HG03064 (cell line): ENCODE results near the gene UBE2D1.
"Not testable (repeated sequence)": the region's sequence is repeated elsewhere in the genome, so short reads cannot be mapped to it uniquely, and the experiment has no call there.

Experiments used
- ATAC-seq: cut with Tn5 transposase; IDR thresholded peaks from one replicate; pipeline ENCODE4 v1.9.1; 2021; ENCODE audit warnings: low read depth; ENCODE audit not compliant: unreplicated experiment

The UBE2D1 gene

DNA sequence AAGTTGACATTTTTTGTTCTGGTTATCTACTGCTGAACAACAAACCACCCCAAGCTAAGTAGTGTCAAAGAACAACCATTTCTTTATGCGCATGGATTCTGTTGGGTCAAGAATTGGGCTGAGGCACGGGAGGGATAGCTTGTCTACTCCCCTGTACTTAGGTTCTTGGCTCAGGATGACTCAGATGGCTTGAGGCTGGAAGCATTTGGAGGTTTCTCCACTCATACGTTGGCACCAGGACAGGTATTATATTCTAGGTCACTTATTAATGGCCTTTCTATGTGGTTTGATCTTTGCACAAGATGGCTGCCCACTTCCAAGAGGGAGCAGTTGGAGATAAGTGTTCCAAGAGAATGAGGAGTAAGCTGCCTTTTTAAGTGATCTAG is 38.6 kb downstream of the UBE2D1 start:
- ATAC-seq, result no peak

DNA sequence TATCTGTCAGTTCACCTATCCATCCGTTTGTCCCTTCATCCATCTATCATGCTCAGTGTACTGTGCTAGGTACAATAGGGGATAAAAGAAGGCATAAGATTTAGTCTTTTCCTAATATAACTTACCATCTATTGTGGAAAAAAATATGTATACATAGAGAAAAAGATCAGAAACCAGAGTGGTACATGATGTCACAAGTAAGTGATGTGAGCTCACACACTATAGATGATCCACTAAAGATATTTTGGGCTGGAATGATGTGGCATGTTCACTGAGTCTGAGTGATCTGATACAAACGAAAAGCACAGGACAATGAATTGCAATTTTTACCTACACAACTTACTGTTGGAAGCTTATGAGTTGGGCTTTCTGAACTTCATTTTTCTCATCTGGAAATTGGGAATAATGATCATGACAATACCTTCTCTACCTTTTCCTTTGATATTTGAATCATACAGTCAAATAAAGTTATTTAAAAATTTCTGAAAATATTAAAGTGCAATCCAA is 47.7 kb downstream of the UBE2D1 start:
- no peak for ATAC-seq

DNA sequence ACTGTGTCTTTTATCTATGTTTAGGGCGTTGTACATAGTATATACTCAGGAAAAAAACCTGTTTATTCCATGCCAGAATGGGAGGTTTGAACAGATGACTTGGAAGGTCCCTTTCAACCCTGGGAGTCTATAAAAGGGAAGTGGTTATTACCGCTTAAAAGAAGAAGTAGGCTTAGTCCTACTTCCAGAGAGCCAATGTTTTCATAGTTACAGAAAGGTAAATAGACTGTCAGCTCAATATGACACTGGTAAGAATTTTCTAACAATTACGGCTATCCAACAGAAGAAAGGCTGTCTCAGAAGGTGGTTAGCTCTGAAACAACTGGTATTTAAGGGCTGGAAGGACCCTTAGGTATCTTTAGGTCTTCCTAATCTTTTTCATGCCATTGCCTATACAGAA is 49.3 kb downstream of the UBE2D1 start:
- ATAC-seq, result peak; percentile 49

DNA sequence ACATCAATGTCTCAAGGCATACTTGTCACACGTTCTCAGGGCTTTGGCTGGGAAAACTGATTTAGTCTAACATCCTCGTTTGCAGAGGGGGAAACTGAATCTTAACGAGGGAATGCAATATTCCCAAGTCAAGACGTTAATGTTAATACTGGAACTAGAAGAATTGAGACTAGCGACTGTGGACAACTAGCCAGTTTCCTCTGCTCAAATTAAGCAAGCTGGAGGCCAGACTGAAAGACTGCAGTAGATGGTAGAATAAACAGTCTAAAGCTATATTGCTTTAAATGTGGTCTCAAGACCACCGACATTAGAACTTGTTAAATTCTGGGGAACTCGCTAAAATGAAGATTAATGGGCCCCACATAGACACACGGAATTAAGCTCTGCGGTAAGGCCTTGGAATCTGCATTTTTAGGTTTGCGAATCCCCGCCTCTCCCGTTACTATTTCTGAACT is 49.8 kb downstream of the UBE2D1 start:
- peak; percentile 1 for ATAC-seq

DNA sequence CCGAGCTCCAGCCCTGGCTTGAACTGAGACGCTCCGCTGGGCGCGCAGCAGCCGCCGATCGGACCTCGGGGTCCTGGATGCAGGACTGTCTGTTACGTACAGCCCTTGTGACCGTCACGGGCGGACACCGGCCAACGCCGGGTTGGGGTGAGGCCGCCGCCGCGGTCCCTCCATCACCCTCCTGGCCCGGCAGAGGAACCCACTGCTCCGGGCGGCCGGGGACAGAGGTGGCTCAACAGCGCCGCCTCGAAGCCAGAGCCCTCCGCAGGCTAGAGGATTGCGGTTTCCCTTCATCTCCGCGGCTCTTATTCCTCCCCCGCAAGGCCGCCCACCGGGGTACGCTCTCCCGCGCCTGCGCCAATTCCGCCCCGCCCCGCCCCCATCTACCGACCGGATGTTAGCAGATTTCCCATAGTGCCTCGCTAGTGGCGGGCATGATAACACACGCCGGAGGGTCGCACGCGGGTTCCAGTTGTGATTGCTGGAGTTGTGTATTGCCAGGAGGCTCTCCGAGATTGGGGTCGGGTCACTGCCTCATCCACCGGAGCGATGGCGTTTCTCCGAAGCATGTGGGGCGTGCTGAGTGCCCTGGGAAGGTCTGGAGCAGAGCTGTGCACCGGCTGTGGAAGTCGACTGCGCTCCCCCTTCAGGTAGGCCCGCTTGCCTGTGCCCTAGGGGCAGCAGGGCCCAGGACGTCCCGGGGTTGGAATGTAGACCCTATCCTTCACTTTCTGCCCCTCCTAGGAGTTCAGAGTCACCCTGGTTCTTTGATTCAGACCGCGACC is 50.4 kb downstream of the UBE2D1 start, which contains the start of gene TFAM:
Gene TFAM (plus strand): TSS at position 412 of the 785 bp plus-strand sequence. CDS start 138 bp downstream, at position 550.
- peak; percentile 84 for ATAC-seq

DNA sequence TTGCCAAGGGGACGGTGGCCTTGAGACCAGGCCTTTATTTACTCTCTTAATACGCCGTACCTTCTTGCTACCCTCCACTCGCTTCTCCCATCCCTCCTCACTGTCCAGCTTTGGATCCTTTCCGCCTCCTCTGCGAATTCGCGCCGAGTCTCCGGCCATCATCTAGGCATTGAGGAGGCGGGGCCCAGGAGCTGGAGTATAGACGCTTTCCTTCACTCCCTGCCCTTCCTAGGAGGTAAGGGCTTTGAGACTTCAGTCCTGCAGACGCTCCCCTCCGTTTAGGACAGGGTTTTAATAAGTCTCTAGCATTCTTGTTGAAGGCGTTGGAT is 50.9 kb downstream of the UBE2D1 start:
- peak; percentile 16 for ATAC-seq

DNA sequence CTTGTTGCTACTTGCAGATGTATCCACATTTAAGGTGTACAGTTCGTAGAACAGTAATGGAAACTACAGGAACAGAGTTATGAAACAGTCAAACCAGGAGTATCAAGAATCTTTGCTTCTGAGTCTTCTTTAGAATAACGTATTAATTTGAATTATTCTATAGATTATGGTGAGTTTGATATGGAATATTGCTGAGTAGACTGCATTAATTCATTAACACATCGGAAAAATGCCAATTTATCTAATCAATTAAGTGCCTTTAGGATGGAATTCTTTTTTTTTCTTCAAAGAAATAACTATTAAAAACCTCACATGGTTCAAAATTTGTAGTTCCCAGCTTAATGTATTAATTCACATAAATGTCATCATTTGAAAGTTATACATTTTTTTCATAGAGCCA is 54.2 kb downstream of the UBE2D1 start:
- no peak for ATAC-seq

DNA sequence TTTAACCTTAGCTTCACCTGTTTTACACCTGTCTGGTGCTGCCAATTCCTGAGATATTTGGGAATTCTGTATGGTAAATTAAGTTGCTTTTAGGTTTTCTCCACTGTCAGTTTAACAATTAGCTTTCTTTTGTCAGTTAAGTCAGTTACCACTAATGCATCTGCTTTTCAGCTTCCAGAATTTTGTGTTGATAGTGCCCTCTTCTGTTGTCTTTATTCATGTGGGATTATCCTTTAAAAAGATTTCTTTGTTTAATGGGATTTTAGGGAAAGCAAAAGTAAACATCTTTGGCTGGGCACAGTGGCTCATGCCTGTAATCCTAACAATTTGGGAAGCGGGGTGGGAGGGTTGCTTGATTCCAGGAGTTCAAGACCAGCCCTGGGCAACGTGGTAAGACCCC is 58.5 kb downstream of the UBE2D1 start:
- ATAC-seq, result no peak

DNA sequence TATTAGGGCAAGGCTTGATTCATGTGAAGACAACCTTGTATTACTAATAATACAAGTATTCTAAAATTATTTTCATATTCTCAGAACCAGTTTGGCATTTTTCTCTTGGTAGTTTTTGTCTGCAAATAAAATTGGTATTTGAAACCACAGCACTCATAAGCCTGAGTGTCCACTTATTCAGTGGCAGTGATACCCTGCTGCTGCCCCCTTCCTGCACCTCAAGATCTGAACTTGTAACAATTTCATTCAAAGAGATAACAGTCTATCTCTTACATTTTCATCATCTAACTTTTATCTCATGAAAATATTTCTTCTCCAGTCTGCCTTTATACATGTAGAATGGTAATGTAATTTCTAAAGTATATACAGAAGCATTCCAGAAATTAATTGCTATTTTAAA is 59.7 kb downstream of the UBE2D1 start:
- ATAC-seq, result no peak

DNA sequence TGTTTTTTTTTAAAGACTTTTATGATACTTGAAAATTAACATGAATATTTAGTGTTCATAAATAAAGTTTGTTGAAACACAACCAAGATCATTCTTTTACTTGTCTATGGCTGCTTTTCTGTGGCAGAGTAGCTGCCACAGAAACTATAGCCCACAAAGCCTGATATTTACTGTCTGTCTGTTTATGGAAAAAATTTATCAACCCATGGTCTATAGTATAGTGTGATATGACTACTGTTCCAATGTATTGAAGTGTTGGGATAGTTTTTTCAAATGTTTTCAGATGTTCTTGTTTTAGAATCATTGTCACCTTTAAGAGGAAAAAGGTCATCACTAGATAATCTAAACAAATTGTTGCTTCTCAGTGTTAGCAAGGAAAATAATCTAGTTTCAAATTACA is 61.3 kb downstream of the UBE2D1 start:
- no peak for ATAC-seq

DNA sequence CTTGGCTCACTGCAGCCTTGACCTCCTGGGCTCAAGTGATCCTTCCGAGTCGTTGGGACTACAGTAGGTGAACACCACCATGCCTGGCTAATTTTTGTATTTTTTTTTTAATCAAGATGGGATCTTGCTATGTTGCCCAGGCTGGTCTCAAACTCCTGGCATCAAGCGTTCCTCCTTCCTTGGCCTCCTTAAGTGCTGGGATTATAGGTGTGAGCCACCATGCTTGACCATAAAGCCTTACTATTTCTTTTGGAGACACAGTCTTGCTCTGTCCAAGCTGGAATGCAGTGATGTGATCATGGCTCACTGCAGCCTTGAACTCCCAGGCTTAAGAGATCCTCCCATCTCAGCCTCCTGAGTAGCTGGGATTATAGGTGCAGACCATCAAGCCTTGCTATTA is 63.0 kb downstream of the UBE2D1 start:
- no peak for ATAC-seq

DNA sequence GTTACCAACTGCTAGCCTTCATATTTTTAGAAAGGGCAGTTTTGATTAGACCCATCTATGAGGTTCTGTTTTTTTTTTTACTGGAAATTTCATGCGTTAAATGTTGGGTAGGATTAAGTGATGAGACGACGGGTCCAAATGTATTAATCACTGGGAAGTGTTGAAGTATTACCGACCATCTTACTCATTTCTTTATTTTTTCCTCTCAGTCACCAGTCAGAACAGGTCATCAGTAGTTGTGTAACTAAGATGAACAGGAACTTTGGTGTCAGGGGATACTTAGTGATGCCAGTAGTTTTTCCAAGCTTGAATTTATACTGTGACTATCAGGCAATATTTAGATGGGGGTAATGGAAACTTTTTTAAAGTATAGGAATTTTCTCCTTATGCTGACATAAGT is 64.6 kb downstream of the UBE2D1 start:
- no peak for ATAC-seq

DNA sequence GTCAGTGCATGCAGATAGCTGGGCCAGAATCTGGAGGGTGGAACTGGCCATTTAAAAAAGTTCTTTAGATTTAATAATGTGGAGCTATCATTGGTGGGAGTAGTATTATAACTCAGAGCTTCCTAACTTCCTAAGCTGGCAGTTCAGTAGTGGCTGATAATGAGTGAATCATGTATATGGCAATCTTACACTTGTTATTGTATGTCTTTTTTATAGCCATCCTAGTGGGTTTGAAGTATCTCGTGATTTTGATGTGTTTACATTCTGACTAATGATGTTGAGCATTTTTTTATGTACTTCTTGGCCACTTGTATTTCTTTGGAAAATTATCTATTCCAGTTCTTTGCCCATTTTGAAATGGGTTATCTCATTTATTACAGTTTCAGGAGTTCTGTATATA is 65.8 kb downstream of the UBE2D1 start:
- no peak for ATAC-seq

DNA sequence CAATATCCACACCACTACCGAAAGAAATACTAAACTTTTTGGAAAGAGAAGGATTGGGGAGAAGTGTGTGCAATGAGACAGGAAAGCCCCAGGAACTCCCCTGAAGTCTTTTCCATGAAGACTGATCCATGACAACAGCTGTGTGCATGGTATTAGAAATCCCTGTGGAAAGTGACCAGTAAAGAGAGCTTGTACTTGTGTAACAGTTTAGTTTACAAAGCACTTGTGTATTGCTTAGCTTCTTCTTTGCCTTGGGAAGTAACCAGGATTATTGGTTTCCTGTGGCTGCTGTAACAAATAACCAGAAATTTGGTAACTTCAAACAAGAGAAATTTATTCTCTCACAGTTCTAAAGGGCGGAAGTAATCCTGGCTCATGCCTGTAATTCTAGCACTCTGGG is 69.2 kb downstream of the UBE2D1 start:
- ATAC-seq, result no peak

DNA sequence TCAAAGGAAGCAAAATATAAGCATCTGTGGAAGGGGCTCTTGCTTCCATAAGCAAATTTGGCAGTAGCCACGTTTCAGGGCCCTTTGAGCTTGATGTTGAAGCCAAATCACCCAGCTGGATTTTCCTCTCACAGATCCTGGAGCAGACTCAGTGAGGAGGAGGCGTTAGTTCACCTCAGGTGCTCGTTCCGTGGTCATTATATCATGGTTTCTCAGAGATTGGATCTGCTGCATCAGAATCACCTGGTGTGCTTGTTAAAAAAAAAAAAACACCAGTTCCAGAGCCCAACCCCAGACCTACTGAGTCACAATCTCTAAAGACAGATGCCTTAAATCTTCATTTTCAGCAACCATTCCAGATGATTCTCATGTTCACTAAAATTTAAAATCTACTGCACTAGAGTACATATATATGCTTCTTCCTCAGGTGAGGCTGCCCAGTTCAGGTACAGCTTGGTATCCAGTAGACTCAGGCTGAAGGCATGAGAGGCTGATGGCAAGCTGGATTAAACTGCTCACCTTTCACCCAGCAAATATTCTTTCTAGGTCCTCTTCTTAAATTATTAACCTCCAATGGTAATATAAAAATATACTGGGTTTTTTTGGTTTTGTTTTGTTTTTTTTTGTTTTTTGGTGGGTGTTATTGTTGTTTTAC is 75.3 kb downstream of the UBE2D1 start:
- ATAC-seq, result no peak

DNA sequence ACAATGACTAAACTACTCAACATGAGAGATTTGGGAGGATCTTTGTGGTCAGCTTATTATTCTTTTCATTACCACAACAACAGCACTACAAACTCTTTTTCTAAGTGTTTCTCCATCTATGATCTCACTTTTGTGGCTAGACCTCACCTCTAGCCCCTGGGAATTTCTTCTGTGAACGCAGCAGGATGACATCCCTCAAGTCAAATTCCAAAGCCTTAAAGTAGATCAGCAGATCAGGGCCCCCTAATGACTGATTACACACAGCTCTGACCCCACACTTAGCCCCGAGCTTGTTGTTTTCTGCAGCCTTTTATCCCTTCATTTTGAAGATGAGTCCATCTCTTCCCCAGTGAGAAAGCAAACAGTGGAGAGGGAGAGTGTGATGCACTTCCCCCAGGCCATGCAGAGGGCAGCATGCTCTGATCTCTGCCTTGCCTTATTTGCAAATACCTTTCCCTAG is 77.7 kb downstream of the UBE2D1 start:
- ATAC-seq, result no peak

DNA sequence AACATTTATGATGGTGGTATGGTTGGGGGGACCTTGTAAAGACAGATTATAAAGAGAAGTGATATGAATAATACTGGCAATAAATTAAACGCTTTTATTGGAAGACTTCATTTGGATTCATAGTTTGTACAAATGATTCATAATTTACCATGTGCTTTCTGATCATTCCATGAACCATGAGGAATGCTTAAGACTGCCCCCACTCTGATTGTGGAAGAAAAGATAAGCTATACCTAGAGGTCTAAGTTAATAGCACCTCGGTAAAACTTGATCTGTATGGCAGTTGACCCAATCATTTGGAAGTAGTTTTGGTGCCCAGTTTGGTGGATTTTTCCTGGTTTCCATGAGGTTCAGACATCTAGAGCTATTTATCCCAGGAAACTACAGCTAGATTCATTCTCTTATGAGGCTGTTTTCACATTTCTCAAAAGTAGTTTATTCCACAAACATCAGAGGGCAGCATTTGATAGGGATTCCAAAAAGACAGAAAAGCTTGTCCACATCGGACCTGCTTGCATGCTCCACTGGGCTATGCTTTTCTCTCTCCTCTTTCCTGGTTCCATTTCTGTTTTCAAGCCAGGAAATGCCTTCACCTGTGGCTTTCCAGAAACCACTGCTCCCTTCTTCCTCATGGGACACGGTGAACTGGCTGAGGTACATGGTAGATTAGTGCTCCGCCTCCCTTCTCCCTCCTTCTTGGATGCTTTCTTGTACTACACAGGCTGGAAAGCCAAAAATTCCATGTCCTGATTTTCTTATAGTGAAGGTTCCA is 79.7 kb downstream of the UBE2D1 start:
- no peak for ATAC-seq

DNA sequence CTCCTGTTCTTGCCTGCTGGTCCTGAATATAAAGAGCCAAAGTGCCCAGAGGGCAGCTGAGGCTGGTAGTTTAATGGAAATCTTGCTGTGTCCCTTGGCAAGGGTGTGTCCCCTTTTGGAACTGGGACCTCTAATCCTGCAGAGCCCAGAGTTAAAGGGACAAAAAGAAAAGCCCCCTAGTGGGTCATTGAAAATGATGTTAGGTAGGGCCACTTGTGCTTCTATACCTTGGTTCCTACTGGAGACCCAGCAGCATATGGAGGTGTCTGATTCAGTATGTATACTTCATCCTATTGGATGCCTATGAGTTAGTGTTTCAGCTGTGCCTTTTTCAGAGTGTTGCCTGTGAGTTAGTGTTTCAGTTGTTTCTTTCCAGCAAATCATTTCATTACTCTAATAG is 81.0 kb downstream of the UBE2D1 start:
- no peak for ATAC-seq

DNA sequence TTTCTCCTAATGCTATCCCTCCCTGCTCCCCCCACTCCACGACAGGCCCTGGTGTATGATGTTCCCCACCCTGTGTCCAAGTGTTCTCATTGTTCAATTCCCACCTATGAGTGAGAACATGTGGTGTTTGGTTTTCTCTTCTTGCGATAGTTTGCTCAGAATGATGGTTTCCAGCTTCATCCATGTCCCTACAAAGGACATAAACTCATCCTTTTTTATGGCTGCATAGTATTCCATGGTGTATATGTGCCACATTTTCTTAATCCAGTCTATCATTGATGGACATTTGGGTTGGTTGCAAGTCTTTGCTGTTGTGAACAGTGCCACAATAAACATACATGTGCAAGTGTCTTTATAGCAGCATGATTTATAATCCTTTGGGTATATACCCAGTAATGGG is 83.1 kb downstream of the UBE2D1 start:
- ATAC-seq, result not testable (repeated sequence)
